ENCODE measurements around the gene THBS3. TPM values are rescaled to one million over a fixed set of nuclear protein-coding genes. Genes with fewer than 3 reads are reported as not detected.
A peak's percentile ranks its signal among the peaks of the same experiment; 100 is the strongest.

THBS3 gene
- total RNA-seq, 5 donors from 2014 or later (not counting 1 experiment from before 2014, with no cell fraction given), result 24.1 to 43.9 (median 34.0) TPM

DNA sequence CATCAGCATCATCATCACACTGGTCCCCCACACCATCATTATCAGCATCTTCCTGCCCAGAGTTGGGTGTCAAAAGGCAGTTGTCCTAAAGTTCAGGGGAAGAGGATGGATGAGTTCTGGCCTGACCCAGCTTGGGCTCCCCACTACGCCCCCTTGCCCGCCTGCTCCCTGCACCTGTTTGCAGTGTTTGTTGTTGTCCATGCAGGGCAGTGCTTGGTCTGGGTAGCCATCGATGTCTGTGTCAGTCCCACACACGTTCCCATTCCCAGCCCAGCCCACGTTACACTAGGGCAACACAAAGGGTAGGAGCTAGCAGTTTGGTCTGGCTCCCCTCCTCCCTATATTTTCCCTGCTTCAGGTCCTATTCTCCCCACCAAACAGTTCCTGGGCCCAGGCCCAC is 6.8 kb downstream of the THBS3 start:
- 90% methylated on average over 5 of the region's 5 CpGs for WGBS (ENCODE audit: insufficient coverage)
- POLR2A ChIA-PET, result no interaction called here
- H3K4me3 Mint-ChIP-seq, result no peak overlapping the region
- no peaks in the 10 kb centered on the region for H3K36me3 Mint-ChIP-seq
- ATAC-seq (replicated peaks in 1 of 4) (no peak), DNase-seq (no peak)
- Histone ChIP-seq H3K27ac (ENCODE audit: low read length) (no peak overlapping the region), H3K27me3 (replicated peaks in 1 of 2; ENCODE audit: control insufficient read depth in 2 of 2, extremely low read depth in 1 of 2, insufficient read depth in 2 of 2, low read length in 1 of 2) (no peaks in the 10 kb centered on the region), H3K36me3 (ENCODE audit: control insufficient read depth in 2 of 2, extremely low read depth in 1 of 2, insufficient read depth in 1 of 2, low read length in 1 of 2) (peaks cover 0 to 2% of the 10 kb centered on the region in 2 donors), H3K4me3 (ENCODE audit: control insufficient read depth in 1 of 2, extremely low read depth in 1 of 2, low read length in 1 of 2) (no peak overlapping the region), H3K4me1 (ENCODE audit: control insufficient read depth in 1 of 2, extremely low read depth in 1 of 2, insufficient read depth in 2 of 2, low read length in 2 of 2) (no peaks in the 10 kb centered on the region), H3K9me3 (no peaks in the 10 kb centered on the region)
- H3K27me3 Mint-ChIP-seq, result no peaks in the 10 kb centered on the region
- peaks cover 0 to 3% (median 0%) of the 10 kb centered on the region in 3 donors for H3K4me1 Mint-ChIP-seq
- CTCF ChIA-PET, result no interaction called here
- no peak overlapping the region for H3K27ac Mint-ChIP-seq
- no peaks in the 10 kb centered on the region for H3K9me3 Mint-ChIP-seq

DNA sequence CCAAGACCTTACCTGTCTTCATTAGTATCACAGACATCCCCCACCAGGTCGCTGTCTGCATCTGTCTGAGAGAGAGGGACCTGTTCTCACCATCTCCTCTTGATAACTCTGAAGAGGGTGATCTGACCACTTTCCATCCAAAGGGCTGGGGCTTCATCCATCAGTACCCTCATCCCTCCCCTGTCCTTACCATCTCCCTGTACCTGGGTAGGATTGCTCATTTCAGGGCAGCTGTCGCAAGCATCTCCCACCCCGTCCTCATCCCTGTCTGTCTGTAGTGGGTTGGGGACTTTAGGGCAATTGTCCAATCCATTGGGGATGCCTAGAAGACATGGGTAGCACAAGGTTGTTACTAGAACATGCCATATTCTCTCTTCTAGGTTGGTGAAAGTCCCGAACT is 7.9 kb downstream of the THBS3 start:
- Mint-ChIP-seq H3K27me3 (no peaks in the 10 kb centered on the region), H3K9me3 (no peaks in the 10 kb centered on the region), H3K27ac (no peak overlapping the region), H3K36me3 (no peaks in the 10 kb centered on the region), H3K4me1 (peaks cover 0 to 11% (median 4%) of the 10 kb centered on the region in 3 donors), H3K4me3 (no peak overlapping the region)
- no peaks in the 10 kb centered on the region for H3K9me3 ChIP-seq
- peaks cover 0 to 2% of the 10 kb centered on the region in 2 donors for H3K36me3 ChIP-seq (ENCODE audit: control insufficient read depth in 2 of 2, extremely low read depth in 1 of 2, insufficient read depth in 1 of 2, low read length in 1 of 2)
- ChIA-PET POLR2A (no interaction called here), CTCF (no interaction called here)
- H3K27me3 ChIP-seq (replicated peaks in 1 of 2; ENCODE audit: control insufficient read depth in 2 of 2, extremely low read depth in 1 of 2, insufficient read depth in 2 of 2, low read length in 1 of 2), result no peaks in the 10 kb centered on the region
- no peak overlapping the region for H3K27ac ChIP-seq (ENCODE audit: low read length)
- ATAC-seq (replicated peaks in 1 of 4), result no peak
- no peak for DNase-seq
- 68% methylated on average over 2 of the region's 4 CpGs for WGBS (ENCODE audit: insufficient coverage)
- H3K4me3 ChIP-seq (ENCODE audit: control insufficient read depth in 1 of 2, extremely low read depth in 1 of 2, low read length in 1 of 2), result no peak overlapping the region
- H3K4me1 ChIP-seq (ENCODE audit: control insufficient read depth in 1 of 2, extremely low read depth in 1 of 2, insufficient read depth in 2 of 2, low read length in 2 of 2), result peaks cover 0 to 10% of the 10 kb centered on the region in 2 experiments

DNA sequence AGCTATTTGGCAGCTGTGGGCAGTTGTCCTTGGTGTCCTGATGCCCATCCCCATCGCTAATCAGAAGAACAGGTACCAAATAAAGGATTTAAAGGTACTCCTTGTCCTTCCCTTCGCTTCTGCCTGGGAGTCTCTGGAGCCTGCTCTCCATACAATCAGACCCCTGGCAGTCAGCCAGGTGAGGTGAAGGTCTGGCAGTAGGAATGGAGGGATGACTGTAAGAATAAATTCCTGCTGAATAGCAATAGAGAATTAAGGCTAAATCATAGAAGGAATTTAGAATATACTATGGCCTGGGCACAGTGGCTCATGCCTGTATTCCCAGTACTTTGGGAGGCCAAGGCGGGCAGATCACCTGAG is 9.2 kb downstream of the THBS3 start:
- ChIA-PET POLR2A (no interaction called here), CTCF (no interaction called here)
- H3K27ac Mint-ChIP-seq, result no peak overlapping the region

GRCh38 chr1:155197901-155198546 is 9.7 kb downstream of the THBS3 start:
- H3K4me1 Mint-ChIP-seq, result peaks cover 14 to 26% (median 19%) of the 10 kb centered on the region in 3 donors
- H3K4me3 Mint-ChIP-seq, result no peak overlapping the region
- H3K27me3 ChIP-seq (replicated peaks in 1 of 2; ENCODE audit: control insufficient read depth in 2 of 2, extremely low read depth in 1 of 2, insufficient read depth in 2 of 2, low read length in 1 of 2), result no peaks in the 10 kb centered on the region
- no peak overlapping the region for H3K4me3 ChIP-seq (ENCODE audit: control insufficient read depth in 1 of 2, extremely low read depth in 1 of 2, low read length in 1 of 2)
- ChIA-PET CTCF (interaction anchor here in 1 of 2 donors (1.2 kb wide), 1 partner anchor 9 kb away, joined by 3 read pairs; no protein-coding TSS in a partner anchor), POLR2A (no interaction called here)
- WGBS (ENCODE audit: insufficient coverage), result 93% methylated on average over 12 of the region's 15 CpGs
- no peak for ATAC-seq (replicated peaks in 1 of 4)
- H3K36me3 Mint-ChIP-seq, result no peaks in the 10 kb centered on the region
- H3K9me3 Mint-ChIP-seq, result no peaks in the 10 kb centered on the region
- H3K9me3 ChIP-seq, result no peaks in the 10 kb centered on the region
- H3K27me3 Mint-ChIP-seq, result no peaks in the 10 kb centered on the region
- H3K27ac ChIP-seq (ENCODE audit: low read length), result no peak overlapping the region
- no peak for DNase-seq
- H3K4me1 ChIP-seq (ENCODE audit: control insufficient read depth in 1 of 2, extremely low read depth in 1 of 2, insufficient read depth in 2 of 2, low read length in 2 of 2), result peaks cover 6 to 26% of the 10 kb centered on the region in 2 experiments
- peaks cover 0 to 2% of the 10 kb centered on the region in 2 donors for H3K36me3 ChIP-seq (ENCODE audit: control insufficient read depth in 2 of 2, extremely low read depth in 1 of 2, insufficient read depth in 1 of 2, low read length in 1 of 2)
- H3K27ac Mint-ChIP-seq, result no peak overlapping the region

More for the DNA sequence above, 9.2 kb downstream of the THBS3 start:
- H3K27ac ChIP-seq (ENCODE audit: low read length), result no peak overlapping the region
- H3K27me3 Mint-ChIP-seq, result no peaks in the 10 kb centered on the region
- no peaks in the 10 kb centered on the region for H3K36me3 Mint-ChIP-seq
- H3K27me3 ChIP-seq (replicated peaks in 1 of 2; ENCODE audit: control insufficient read depth in 2 of 2, extremely low read depth in 1 of 2, insufficient read depth in 2 of 2, low read length in 1 of 2), result no peaks in the 10 kb centered on the region
- H3K36me3 ChIP-seq (ENCODE audit: control insufficient read depth in 2 of 2, extremely low read depth in 1 of 2, insufficient read depth in 1 of 2, low read length in 1 of 2), result peaks cover 0 to 2% of the 10 kb centered on the region in 2 donors
- peaks cover 2 to 21% of the 10 kb centered on the region in 2 experiments for H3K4me1 ChIP-seq (ENCODE audit: control insufficient read depth in 1 of 2, extremely low read depth in 1 of 2, insufficient read depth in 2 of 2, low read length in 2 of 2)
- no peaks in the 10 kb centered on the region for H3K9me3 Mint-ChIP-seq
- peaks cover 10 to 21% (median 14%) of the 10 kb centered on the region in 3 donors for H3K4me1 Mint-ChIP-seq
- no peak overlapping the region for H3K4me3 Mint-ChIP-seq
- H3K4me3 ChIP-seq (ENCODE audit: control insufficient read depth in 1 of 2, extremely low read depth in 1 of 2, low read length in 1 of 2), result no peak overlapping the region
- no peak for ATAC-seq (replicated peaks in 1 of 4)
- no peak for DNase-seq
- no peaks in the 10 kb centered on the region for H3K9me3 ChIP-seq
- WGBS (ENCODE audit: insufficient coverage), result 90% methylated on average over 1 of the region's 3 CpGs

DNA sequence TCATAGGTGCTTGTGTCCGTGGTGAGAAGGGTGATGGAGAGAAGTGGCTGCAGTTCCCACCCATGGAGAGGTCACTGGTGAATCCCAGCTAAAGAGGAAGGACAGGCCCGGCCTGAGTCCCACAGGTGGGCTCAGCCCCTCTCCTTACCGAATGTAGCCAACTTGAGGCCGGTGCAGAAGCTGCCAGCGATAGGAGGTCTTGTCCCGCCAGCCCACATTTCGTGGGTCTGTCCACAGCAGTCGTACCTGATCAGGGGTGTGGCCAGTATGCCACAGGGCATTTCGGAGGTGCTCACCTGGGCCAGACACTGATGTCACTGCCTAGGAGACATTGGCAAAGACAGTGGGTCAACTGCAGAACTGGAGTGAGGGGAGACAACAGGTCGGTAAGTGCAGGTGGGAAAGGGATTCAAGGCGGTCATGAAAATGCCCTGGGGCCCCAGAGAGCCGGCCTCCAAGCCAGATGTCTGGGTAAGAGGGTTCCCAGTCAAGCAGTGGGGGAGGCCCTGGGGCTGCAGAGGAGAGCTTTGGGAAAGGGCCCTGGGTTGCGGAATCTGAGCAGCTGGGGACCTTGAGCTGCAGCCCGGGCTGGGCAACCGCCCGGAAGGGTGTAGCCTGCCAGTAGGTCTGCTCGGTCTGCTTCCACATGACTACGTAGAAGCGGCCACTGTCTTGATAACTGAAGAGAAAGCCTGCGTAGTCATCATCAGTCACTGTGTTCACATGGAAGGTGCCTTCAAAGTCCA is 10.6 kb downstream of the THBS3 start:
- no peaks in the 10 kb centered on the region for H3K9me3 Mint-ChIP-seq
- H3K4me3 Mint-ChIP-seq, result no peak overlapping the region
- no peaks in the 10 kb centered on the region for H3K27me3 ChIP-seq (replicated peaks in 1 of 2; ENCODE audit: control insufficient read depth in 2 of 2, extremely low read depth in 1 of 2, insufficient read depth in 2 of 2, low read length in 1 of 2)
- 98% methylated on average over 17 of the region's 20 CpGs for whole genome bisulfite sequencing (ENCODE audit: insufficient coverage)
- H3K36me3 ChIP-seq (ENCODE audit: control insufficient read depth in 2 of 2, extremely low read depth in 1 of 2, insufficient read depth in 1 of 2, low read length in 1 of 2), result peaks cover 0 to 2% of the 10 kb centered on the region in 2 donors
- H3K36me3 Mint-ChIP-seq, result no peaks in the 10 kb centered on the region
- ChIA-PET CTCF (interaction anchor here (1.2 kb wide), 2 partner anchors 9 to 10 kb away, joined by 3 to 4 read pairs; no protein-coding TSS in a partner anchor), POLR2A (no interaction called here)
- DNase-seq (no peak), ATAC-seq (replicated peaks in 1 of 4) (no peak)
- no peak overlapping the region for H3K4me3 ChIP-seq (ENCODE audit: control insufficient read depth in 1 of 2, extremely low read depth in 1 of 2, low read length in 1 of 2)
- H3K27ac Mint-ChIP-seq, result no peak overlapping the region
- H3K27ac ChIP-seq (ENCODE audit: low read length), result no peak overlapping the region
- H3K27me3 Mint-ChIP-seq, result no peaks in the 10 kb centered on the region
- peaks cover 20 to 34% (median 26%) of the 10 kb centered on the region in 3 donors for H3K4me1 Mint-ChIP-seq
- no peaks in the 10 kb centered on the region for H3K9me3 ChIP-seq
- H3K4me1 ChIP-seq (ENCODE audit: control insufficient read depth in 1 of 2, extremely low read depth in 1 of 2, insufficient read depth in 2 of 2, low read length in 2 of 2), result peaks cover 8 to 35% of the 10 kb centered on the region in 2 experiments

DNA sequence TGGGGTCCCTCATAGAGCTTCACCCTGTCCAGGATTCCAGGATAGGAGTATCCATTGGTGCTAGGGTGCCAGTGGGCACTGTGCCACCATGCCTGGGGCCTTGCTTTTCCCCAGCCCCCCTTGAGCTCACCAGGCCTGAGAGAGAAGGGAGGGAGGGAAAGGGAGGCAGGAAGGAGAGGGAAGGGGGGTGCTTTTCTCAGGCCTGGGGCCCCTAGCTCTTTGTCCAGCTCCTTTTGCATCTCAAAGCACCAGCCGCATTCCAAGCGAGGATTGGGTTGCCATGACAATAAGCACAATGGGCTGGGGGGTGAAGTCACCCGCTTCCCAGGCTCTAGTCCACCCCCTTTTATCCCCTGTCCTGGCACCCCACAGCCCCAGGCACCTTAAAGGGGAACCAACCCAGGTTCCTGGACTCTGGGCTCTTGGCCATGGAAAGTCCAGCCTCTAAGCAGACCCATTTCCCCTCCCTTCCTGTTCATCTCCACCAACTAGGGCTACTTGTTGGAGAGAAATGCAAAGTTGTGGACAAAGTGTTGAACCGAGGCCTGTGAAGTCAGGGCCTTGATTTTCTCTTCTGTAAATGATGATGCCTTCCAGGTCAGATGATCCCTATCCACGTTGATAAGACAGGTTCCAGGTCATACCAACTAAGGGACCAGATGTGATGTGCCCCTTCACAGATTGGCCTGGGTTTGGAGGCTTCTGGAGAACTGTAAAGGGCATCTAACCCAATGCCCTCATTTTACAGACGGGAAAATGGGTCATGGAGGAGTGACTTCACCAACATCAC is 11.4 kb downstream of the THBS3 start:
- H3K27me3 Mint-ChIP-seq, result no peaks in the 10 kb centered on the region
- ChIA-PET CTCF (interaction anchor here (0.6 to 1.2 kb wide), 2 partner anchors 10 to 12 kb away, joined by 3 to 4 read pairs; no protein-coding TSS in a partner anchor), POLR2A (interaction anchor here in 1 of 2 donors (0.7 kb wide), 1 partner anchor 54 kb away, joined by 3 read pairs; no protein-coding TSS in a partner anchor)
- Histone ChIP-seq H3K4me1 (ENCODE audit: control insufficient read depth in 1 of 2, extremely low read depth in 1 of 2, insufficient read depth in 2 of 2, low read length in 2 of 2) (peaks cover 8 to 38% of the 10 kb centered on the region in 2 experiments), H3K9me3 (no peaks in the 10 kb centered on the region), H3K27ac (ENCODE audit: low read length) (no peak overlapping the region), H3K36me3 (ENCODE audit: control insufficient read depth in 2 of 2, extremely low read depth in 1 of 2, insufficient read depth in 1 of 2, low read length in 1 of 2) (peaks cover 0 to 2% of the 10 kb centered on the region in 2 donors), H3K27me3 (replicated peaks in 1 of 2; ENCODE audit: control insufficient read depth in 2 of 2, extremely low read depth in 1 of 2, insufficient read depth in 2 of 2, low read length in 1 of 2) (no peaks in the 10 kb centered on the region), H3K4me3 (ENCODE audit: control insufficient read depth in 1 of 2, extremely low read depth in 1 of 2, low read length in 1 of 2) (no peak overlapping the region)
- WGBS (ENCODE audit: insufficient coverage), result 90% methylated on average over 3 of the region's 6 CpGs
- H3K4me3 Mint-ChIP-seq, result peak overlapping the region; percentile 49 to 91 (median 69)
- ATAC-seq (replicated peaks in 1 of 4) (no peak), DNase-seq (no peak)
- no peaks in the 10 kb centered on the region for H3K36me3 Mint-ChIP-seq
- H3K9me3 Mint-ChIP-seq, result no peaks in the 10 kb centered on the region
- peak overlapping the region in 1 of 2 donors; percentile 16 for H3K27ac Mint-ChIP-seq
- H3K4me1 Mint-ChIP-seq, result peaks cover 21 to 37% (median 29%) of the 10 kb centered on the region in 3 donors

All from T-cell (primary cell).